ENCODE measurements around the gene SMIM35. TPM values are rescaled to one million over a fixed set of nuclear protein-coding genes. Genes with fewer than 3 reads are reported as not detected.

Gene SMIM35
- total and polyA plus RNA-seq, 2 of the 13 experiments (the other 11 are each of a cell fraction or from before 2014, with no cell fraction given), result not detected

DNA sequence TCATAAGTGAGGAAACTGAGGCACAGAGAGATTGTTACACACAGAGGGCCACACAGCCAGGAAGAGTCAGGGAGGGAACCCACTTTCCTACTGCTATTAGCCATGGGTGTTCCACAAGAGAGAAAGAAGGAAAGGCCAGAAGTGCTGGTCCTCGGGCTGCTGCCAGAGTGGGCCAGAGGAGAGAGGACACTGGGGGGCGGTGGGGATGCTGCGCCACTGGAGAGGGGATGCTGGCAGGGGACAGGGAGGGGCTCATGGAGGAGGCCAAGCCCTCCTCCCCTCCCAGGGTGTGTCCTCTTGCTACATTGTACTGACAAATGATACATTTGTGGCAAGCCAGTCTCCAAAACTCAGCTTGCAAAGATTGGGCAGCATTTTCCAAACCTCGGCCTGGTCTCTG lies 90.7 kb downstream of the SMIM35 start (continued):
- TF ChIP-seq, protein P1, sequence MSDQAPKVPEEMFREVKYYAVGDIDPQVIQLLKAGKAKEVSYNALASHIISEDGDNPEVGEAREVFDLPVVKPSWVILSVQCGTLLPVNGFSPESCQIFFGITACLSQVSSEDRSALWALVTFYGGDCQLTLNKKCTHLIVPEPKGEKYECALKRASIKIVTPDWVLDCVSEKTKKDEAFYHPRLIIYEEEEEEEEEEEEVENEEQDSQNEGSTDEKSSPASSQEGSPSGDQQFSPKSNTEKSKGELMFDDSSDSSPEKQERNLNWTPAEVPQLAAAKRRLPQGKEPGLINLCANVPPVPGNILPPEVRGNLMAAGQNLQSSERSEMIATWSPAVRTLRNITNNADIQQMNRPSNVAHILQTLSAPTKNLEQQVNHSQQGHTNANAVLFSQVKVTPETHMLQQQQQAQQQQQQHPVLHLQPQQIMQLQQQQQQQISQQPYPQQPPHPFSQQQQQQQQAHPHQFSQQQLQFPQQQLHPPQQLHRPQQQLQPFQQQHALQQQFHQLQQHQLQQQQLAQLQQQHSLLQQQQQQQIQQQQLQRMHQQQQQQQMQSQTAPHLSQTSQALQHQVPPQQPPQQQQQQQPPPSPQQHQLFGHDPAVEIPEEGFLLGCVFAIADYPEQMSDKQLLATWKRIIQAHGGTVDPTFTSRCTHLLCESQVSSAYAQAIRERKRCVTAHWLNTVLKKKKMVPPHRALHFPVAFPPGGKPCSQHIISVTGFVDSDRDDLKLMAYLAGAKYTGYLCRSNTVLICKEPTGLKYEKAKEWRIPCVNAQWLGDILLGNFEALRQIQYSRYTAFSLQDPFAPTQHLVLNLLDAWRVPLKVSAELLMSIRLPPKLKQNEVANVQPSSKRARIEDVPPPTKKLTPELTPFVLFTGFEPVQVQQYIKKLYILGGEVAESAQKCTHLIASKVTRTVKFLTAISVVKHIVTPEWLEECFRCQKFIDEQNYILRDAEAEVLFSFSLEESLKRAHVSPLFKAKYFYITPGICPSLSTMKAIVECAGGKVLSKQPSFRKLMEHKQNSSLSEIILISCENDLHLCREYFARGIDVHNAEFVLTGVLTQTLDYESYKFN (CRISPR knock-in tag; conservative IDR thresholded peaks at IDR 0.05), result no peak
- TF ChIP-seq GLI4 (CRISPR knock-in tag; IDR thresholded peaks at IDR 0.05; ENCODE audit: borderline replicate concordance) (no peak), ZNF747 (CRISPR knock-in tag; IDR thresholded peaks at IDR 0.05; ENCODE audit: borderline replicate concordance) (no peak), ARHGAP35 (CRISPR knock-in tag; IDR thresholded peaks at IDR 0.05; ENCODE audit: borderline replicate concordance) (no peak), ZNF607 (CRISPR knock-in tag; IDR thresholded peaks at IDR 0.05; ENCODE audit: borderline replicate concordance) (no peak), YEATS2 (CRISPR knock-in tag; IDR thresholded peaks at IDR 0.05; ENCODE audit: borderline replicate concordance) (no peak), PCBP1 (IDR thresholded peaks at IDR 0.05; ENCODE audit: borderline replicate concordance, low read depth, low read length) (no peak)
- TF ChIP-seq, protein P2, sequence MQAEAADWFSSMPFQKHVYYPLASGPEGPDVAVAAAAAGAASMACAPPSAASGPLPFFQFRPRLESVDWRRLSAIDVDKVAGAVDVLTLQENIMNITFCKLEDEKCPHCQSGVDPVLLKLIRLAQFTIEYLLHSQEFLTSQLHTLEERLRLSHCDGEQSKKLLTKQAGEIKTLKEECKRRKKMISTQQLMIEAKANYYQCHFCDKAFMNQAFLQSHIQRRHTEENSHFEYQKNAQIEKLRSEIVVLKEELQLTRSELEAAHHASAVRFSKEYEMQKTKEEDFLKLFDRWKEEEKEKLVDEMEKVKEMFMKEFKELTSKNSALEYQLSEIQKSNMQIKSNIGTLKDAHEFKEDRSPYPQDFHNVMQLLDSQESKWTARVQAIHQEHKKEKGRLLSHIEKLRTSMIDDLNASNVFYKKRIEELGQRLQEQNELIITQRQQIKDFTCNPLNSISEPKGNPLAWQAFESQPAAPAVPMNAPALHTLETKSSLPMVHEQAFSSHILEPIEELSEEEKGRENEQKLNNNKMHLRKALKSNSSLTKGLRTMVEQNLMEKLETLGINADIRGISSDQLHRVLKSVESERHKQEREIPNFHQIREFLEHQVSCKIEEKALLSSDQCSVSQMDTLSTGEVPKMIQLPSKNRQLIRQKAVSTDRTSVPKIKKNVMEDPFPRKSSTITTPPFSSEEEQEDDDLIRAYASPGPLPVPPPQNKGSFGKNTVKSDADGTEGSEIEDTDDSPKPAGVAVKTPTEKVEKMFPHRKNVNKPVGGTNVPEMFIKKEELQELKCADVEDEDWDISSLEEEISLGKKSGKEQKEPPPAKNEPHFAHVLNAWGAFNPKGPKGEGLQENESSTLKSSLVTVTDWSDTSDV (CRISPR knock-in tag; IDR thresholded peaks at IDR 0.05), result no peak
